ENCODE results near the gene PLA2G4E. TPM values are rescaled to one million over a fixed set of nuclear protein-coding genes. Genes with fewer than 3 reads are reported as not detected.
A peak's percentile ranks its signal among the peaks of the same experiment; 100 is the strongest.

The PLA2G4E gene
- total and polyA plus RNA-seq, 9 donors: 0.02 to 0.11 TPM; not detected in 7

- H3K27ac ChIP-seq: no peak overlapping the region
- no peaks in the 10 kb centered on the region for H3K27me3 ChIP-seq
- no peak overlapping the region for H3K4me3 ChIP-seq
- TF ChIP-seq EP300 (IDR thresholded peaks at IDR 0.05) (no peak), CTCF (IDR thresholded peaks at IDR 0.05) (no peak), POLR2A (IDR thresholded peaks at IDR 0.05) (no peak)
- no peaks in the 10 kb centered on the region for H3K4me1 ChIP-seq (ENCODE audit: insufficient read depth)
- WGBS, 3 donors: 89 to 90% (median 90%) methylated on average over 18 of the region's 18 CpGs
- peak in 1 of 5 donors; percentile 13 for DNase-seq
- H3K36me3 ChIP-seq: no peaks in the 10 kb centered on the region
- H3K9me3 ChIP-seq: no peaks in the 10 kb centered on the region
- intact Hi-C loops (cut with DNase I): loop anchor here in 1 of 4 donors (2.0 to 5.0 kb wide), 2 partner anchors 65 to 93 kb away; no protein-coding TSS in a partner anchor
These were observed 28.6 kb downstream of the PLA2G4E start for GRCh38 chr15:41992151-41992802.

GRCh38 chr15:41990691-41991090 lies 30.2 kb downstream of the PLA2G4E start:
- WGBS, 3 donors: 58 to 74% (median 62%) methylated on average over 3 of the region's 3 CpGs
- no peak overlapping the region for H3K4me3 ChIP-seq
- no peak for TF ChIP-seq POLR2A (IDR thresholded peaks at IDR 0.05)
- TF ChIP-seq EP300 (IDR thresholded peaks at IDR 0.05): no peak
- no peak for TF ChIP-seq CTCF (IDR thresholded peaks at IDR 0.05)
- intact Hi-C loops (cut with DNase I): loop anchor here in 1 of 4 donors (5.0 kb wide), 1 partner anchor 67 kb away; no protein-coding TSS in a partner anchor
- no peaks in the 10 kb centered on the region for H3K4me1 ChIP-seq (ENCODE audit: insufficient read depth)
- no peaks in the 10 kb centered on the region for H3K36me3 ChIP-seq
- DNase-seq: no peak
- H3K9me3 ChIP-seq: no peaks in the 10 kb centered on the region
- H3K27me3 ChIP-seq: no peaks in the 10 kb centered on the region
- H3K27ac ChIP-seq: no peak overlapping the region

- DNase-seq: no peak
- 41 to 48% (median 41%) methylated on average over 7 of the region's 7 CpGs for WGBS, 3 donors
- Histone ChIP-seq H3K27ac (no peak overlapping the region), H3K4me3 (no peak overlapping the region), H3K4me1 (ENCODE audit: insufficient read depth) (no peaks in the 10 kb centered on the region), H3K9me3 (no peaks in the 10 kb centered on the region), H3K27me3 (no peaks in the 10 kb centered on the region), H3K36me3 (no peaks in the 10 kb centered on the region)
- TF ChIP-seq CTCF (IDR thresholded peaks at IDR 0.05) (no peak), EP300 (IDR thresholded peaks at IDR 0.05) (no peak), POLR2A (IDR thresholded peaks at IDR 0.05) (no peak)
- intact Hi-C loops (cut with DNase I): loop anchor here in 1 of 4 donors (5.0 kb wide), 1 partner anchor 67 kb away; no protein-coding TSS in a partner anchor
These were observed 30.6 kb downstream of the PLA2G4E start for GRCh38 chr15:41990243-41990605.

GRCh38 chr15:41989573-41990242 lies 31.1 kb downstream of the PLA2G4E start:
- Histone ChIP-seq H3K4me3 (no peak overlapping the region), H3K36me3 (no peaks in the 10 kb centered on the region), H3K27me3 (no peaks in the 10 kb centered on the region), H3K4me1 (ENCODE audit: insufficient read depth) (no peaks in the 10 kb centered on the region), H3K9me3 (no peaks in the 10 kb centered on the region), H3K27ac (no peak overlapping the region)
- peak; percentile 78 to 88 (median 85) for TF ChIP-seq CTCF (IDR thresholded peaks at IDR 0.05)
- TF ChIP-seq EP300 (IDR thresholded peaks at IDR 0.05): no peak
- intact Hi-C loops (cut with DNase I): loop anchor here in 2 of 4 donors (2.0 to 5.0 kb wide), 3 partner anchors 67 to 93 kb away; no protein-coding TSS in a partner anchor
- DNase-seq: peak; percentile 73 to 91 (median 85)
- WGBS, 3 donors: 13 to 18% (median 14%) methylated on average over 7 to 9 of the region's 9 CpGs
